ENCODE measurements around the gene AMELX.

GRCh38 chrX:11285651-11286050 is 7.6 kb upstream of the AMELX start:
- TF ChIP-seq CTCF (IDR thresholded peaks at IDR 0.05) (no peak), POLR2AphosphoS5 (IDR thresholded peaks at IDR 0.05; ENCODE audit: insufficient read depth in 1 of 2, low read depth in 1 of 2) (no peak)
